AG09309 (cell line): ENCODE results near the gene UROS.

Source experiments
- DNase-seq: peaks from one replicate; pipeline ENCODE4 v3.0.0-alpha.2; 2010; ENCODE audit warnings: low read depth
- H3K4me3 ChIP-seq: 2 replicates; pipeline ENCODE4 v1.5.1; 2011; ENCODE audit warnings: mild to moderate bottlenecking, low read depth, low read length, moderate library complexity; ENCODE audit not compliant: control insufficient read depth
- CTCF ChIP-seq: IDR thresholded peaks from 2 replicates; pipeline ENCODE4 v1.5.1; 2011; ENCODE audit warnings: mild to moderate bottlenecking, low read depth, low read length, inconsistent platforms; ENCODE audit not compliant: insufficient read depth, control insufficient read depth; ENCODE audit errors: missing control alignments

UROS gene

DNA sequence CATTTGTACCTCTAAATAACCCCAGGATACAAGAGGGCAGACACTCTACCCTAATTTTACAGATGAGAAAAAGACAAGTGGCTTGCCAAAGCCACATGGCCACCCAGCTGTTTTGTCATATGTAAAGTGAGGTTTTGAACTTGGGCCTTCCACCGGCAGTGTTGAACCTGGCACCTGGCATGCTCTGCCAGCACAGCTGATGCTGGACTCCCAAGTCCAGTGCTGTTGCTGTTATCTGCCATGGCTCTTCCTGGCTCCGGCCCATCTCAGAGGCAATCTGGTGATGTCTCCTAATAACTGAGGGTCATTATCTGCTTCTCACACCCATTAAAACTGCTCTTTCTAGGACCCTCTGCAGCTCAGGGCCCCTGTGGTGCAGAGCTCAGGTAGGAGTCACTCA is 25.3 kb upstream of the UROS start:
- DNase-seq, result no peak
- no peak overlapping the region for H3K4me3 ChIP-seq
- TF ChIP-seq CTCF, result no peak

- TF ChIP-seq CTCF, result no peak
- H3K4me3 ChIP-seq, result no peak overlapping the region
- DNase-seq, result no peak
Measured at GRCh38 chr10:125846894-125847293, 23.8 kb upstream of the UROS start.

GRCh38 chr10:125845617-125846016 is 22.6 kb upstream of the UROS start:
- TF ChIP-seq CTCF, result no peak

GRCh38 chr10:125844751-125845221 is 21.7 kb upstream of the UROS start:
- H3K4me3 ChIP-seq, result no peak overlapping the region
- no peak for DNase-seq
- no peak for TF ChIP-seq CTCF

More at GRCh38 chr10:125845617-125846016, 22.6 kb upstream of the UROS start:
- H3K4me3 ChIP-seq, result no peak overlapping the region
- no peak for DNase-seq

- DNase-seq, result no peak
Measured at GRCh38 chr10:125843603-125844329, 20.7 kb upstream of the UROS start.

DNA sequence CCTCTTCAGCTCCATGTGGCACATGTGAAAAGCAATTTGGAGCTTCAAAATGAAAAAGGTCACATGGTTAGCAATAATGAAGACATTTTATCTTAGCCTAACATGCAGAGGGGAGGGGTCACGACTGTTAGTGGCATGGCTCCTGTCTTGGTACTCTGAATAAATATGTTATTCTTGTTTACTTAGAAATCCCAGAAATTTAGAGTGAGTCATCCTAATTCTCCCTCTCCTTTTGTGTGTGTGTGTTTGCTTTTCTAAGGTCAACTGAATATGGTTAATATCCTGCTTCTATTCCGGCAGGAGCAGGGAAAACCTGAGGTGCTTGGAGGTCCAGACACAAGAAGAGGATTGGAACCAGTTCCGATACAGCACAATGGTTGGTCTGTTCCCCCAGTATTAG is 17.9 kb upstream of the UROS start:
- no peak for DNase-seq
- TF ChIP-seq CTCF, result no peak
- no peak overlapping the region for H3K4me3 ChIP-seq

More at GRCh38 chr10:125843603-125844329, 20.7 kb upstream of the UROS start:
- TF ChIP-seq CTCF, result no peak
- no peak overlapping the region for H3K4me3 ChIP-seq
